Testis (tissue), 2 donors: ENCODE measurements around the gene TAS2R39.

Experiments
- CTCF ChIP-seq, 3 experiments: fragments of 450-650 bp in 2 of 3; fragments of 200-600 bp in 1 of 3; sonication (generic) in 1 of 3; IDR thresholded peaks; one replicate each; pipeline ENCODE4 v1.5.1; 2016 to 2019; ENCODE audit warnings: antibody characterized with exemption in 3 of 3, mild to moderate bottlenecking in 2 of 3, moderate library complexity in 1 of 3
- POLR2A ChIP-seq: fragments of 450-650 bp; IDR thresholded peaks from one replicate; pipeline ENCODE4 v1.6.1; 2017; ENCODE audit warnings: antibody characterized with exemption, mild to moderate bottlenecking, moderate library complexity

- no peak for TF ChIP-seq CTCF (IDR thresholded peaks at IDR 0.05)
- no peak for TF ChIP-seq POLR2A
These were observed 38.1 kb downstream of the TAS2R39 start for GRCh38 chr7:143221286-143221685.
